IPS-18c (cell line): ENCODE data around the gene ARHGEF4.

Source experiments
- H3K4me3 ChIP-seq: 2 replicates; pipeline ENCODE4 v1.7.0; 2013; ENCODE audit warnings: low read depth, mild to moderate bottlenecking, low read length, moderate library complexity; ENCODE audit not compliant: insufficient read depth
- H3K9me3 ChIP-seq: one replicate; pipeline ENCODE4 v1.6.1; 2013; ENCODE audit warnings: mild to moderate bottlenecking, low read length, moderate library complexity; ENCODE audit not compliant: control insufficient read depth, insufficient read depth

ARHGEF4 gene

GRCh38 chr2:130864830-130865800 lies 28.4 kb downstream of the ARHGEF4 start:
- Histone ChIP-seq H3K9me3 (no peaks in the 10 kb centered on the region), H3K4me3 (no peak overlapping the region)

- Histone ChIP-seq H3K4me3 (no peak overlapping the region), H3K9me3 (no peaks in the 10 kb centered on the region)
These were observed 32.9 kb downstream of the ARHGEF4 start for GRCh38 chr2:130869441-130870160.

- peaks cover 2% of the 10 kb centered on the region for H3K9me3 ChIP-seq
- H3K4me3 ChIP-seq = no peak overlapping the region
These were observed 33.4 kb downstream of the ARHGEF4 start for GRCh38 chr2:130870161-130870485.

GRCh38 chr2:130870779-130871178 lies 34.1 kb downstream of the ARHGEF4 start:
- Histone ChIP-seq H3K9me3 (peaks cover 2% of the 10 kb centered on the region), H3K4me3 (no peak overlapping the region)

GRCh38 chr2:130871843-130872740 lies 35.4 kb downstream of the ARHGEF4 start:
- Histone ChIP-seq H3K9me3 (peaks cover 2% of the 10 kb centered on the region), H3K4me3 (no peak overlapping the region)

- Histone ChIP-seq H3K4me3 (no peak overlapping the region), H3K9me3 (peaks cover 2% of the 10 kb centered on the region)
These were observed 36.0 kb downstream of the ARHGEF4 start for GRCh38 chr2:130872741-130873125.

GRCh38 chr2:130873700-130874346 lies 37.1 kb downstream of the ARHGEF4 start:
- Histone ChIP-seq H3K9me3 (peaks cover 2% of the 10 kb centered on the region), H3K4me3 (no peak overlapping the region)

GRCh38 chr2:130874512-130874911 lies 37.8 kb downstream of the ARHGEF4 start:
- Histone ChIP-seq H3K4me3 (no peak overlapping the region), H3K9me3 (peaks cover 2% of the 10 kb centered on the region)

- Histone ChIP-seq H3K9me3 (peaks cover 2% of the 10 kb centered on the region), H3K4me3 (no peak overlapping the region)
These were observed 39.2 kb downstream of the ARHGEF4 start for GRCh38 chr2:130875935-130876334.

GRCh38 chr2:130877258-130877657 lies 40.5 kb downstream of the ARHGEF4 start:
- Histone ChIP-seq H3K9me3 (peaks cover 2% of the 10 kb centered on the region), H3K4me3 (no peak overlapping the region)

GRCh38 chr2:130878316-130878715 lies 41.6 kb downstream of the ARHGEF4 start:
- Histone ChIP-seq H3K9me3 (peaks cover 2% of the 10 kb centered on the region), H3K4me3 (no peak overlapping the region)

- Histone ChIP-seq H3K9me3 (peaks cover 2% of the 10 kb centered on the region), H3K4me3 (no peak overlapping the region)
These were observed 42.2 kb downstream of the ARHGEF4 start for GRCh38 chr2:130878933-130879332.

- Histone ChIP-seq H3K9me3 (no peaks in the 10 kb centered on the region), H3K4me3 (no peak overlapping the region)
These were observed 45.5 kb downstream of the ARHGEF4 start for GRCh38 chr2:130882111-130882690.

GRCh38 chr2:130882991-130883390 lies 46.3 kb downstream of the ARHGEF4 start:
- Histone ChIP-seq H3K4me3 (no peak overlapping the region), H3K9me3 (no peaks in the 10 kb centered on the region)

GRCh38 chr2:130883496-130883895 lies 46.8 kb downstream of the ARHGEF4 start:
- H3K9me3 ChIP-seq = no peaks in the 10 kb centered on the region
- H3K4me3 ChIP-seq = no peak overlapping the region

GRCh38 chr2:130884013-130884412 lies 47.3 kb downstream of the ARHGEF4 start:
- H3K4me3 ChIP-seq = no peak overlapping the region

GRCh38 chr2:130884503-130884902 lies 47.8 kb downstream of the ARHGEF4 start:
- Histone ChIP-seq H3K9me3 (no peaks in the 10 kb centered on the region), H3K4me3 (no peak overlapping the region)

More at GRCh38 chr2:130884013-130884412, 47.3 kb downstream of the ARHGEF4 start:
- H3K9me3 ChIP-seq = no peaks in the 10 kb centered on the region
